ENCODE measurements around the gene LARGE2.

GRCh38 chr11:45935349-45936064 is 13.1 kb downstream of the LARGE2 start:
- no peak for TF ChIP-seq SUZ12 (IDR thresholded peaks at IDR 0.05; ENCODE audit: unreplicated experiment)
- no peak for TF ChIP-seq ASH2L (IDR thresholded peaks at IDR 0.05; ENCODE audit: borderline replicate concordance, low read depth)
- TF ChIP-seq, protein P1, sequence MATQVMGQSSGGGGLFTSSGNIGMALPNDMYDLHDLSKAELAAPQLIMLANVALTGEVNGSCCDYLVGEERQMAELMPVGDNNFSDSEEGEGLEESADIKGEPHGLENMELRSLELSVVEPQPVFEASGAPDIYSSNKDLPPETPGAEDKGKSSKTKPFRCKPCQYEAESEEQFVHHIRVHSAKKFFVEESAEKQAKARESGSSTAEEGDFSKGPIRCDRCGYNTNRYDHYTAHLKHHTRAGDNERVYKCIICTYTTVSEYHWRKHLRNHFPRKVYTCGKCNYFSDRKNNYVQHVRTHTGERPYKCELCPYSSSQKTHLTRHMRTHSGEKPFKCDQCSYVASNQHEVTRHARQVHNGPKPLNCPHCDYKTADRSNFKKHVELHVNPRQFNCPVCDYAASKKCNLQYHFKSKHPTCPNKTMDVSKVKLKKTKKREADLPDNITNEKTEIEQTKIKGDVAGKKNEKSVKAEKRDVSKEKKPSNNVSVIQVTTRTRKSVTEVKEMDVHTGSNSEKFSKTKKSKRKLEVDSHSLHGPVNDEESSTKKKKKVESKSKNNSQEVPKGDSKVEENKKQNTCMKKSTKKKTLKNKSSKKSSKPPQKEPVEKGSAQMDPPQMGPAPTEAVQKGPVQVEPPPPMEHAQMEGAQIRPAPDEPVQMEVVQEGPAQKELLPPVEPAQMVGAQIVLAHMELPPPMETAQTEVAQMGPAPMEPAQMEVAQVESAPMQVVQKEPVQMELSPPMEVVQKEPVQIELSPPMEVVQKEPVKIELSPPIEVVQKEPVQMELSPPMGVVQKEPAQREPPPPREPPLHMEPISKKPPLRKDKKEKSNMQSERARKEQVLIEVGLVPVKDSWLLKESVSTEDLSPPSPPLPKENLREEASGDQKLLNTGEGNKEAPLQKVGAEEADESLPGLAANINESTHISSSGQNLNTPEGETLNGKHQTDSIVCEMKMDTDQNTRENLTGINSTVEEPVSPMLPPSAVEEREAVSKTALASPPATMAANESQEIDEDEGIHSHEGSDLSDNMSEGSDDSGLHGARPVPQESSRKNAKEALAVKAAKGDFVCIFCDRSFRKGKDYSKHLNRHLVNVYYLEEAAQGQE (IDR thresholded peaks at IDR 0.05; ENCODE audit: low read depth, low read length) = no peak
- no peak for TF ChIP-seq POLR2AphosphoS5 (IDR thresholded peaks at IDR 0.05; ENCODE audit: low read length)
- TF ChIP-seq CEBPB (IDR thresholded peaks at IDR 0.05; ENCODE audit: borderline replicate concordance in 1 of 2, low read depth in 2 of 2, low read length in 2 of 2) = no peak
- TF ChIP-seq CTCF (IDR thresholded peaks at IDR 0.05 in 2 of 3, conservative IDR thresholded peaks at IDR 0.05 in 1 of 3; ENCODE audit: control insufficient read depth in 2 of 3, extremely low read depth in 1 of 3, insufficient read depth in 1 of 3, low read depth in 3 of 3, low read length in 3 of 3) = no peak
- no peak for TF ChIP-seq BHLHE40 (IDR thresholded peaks at IDR 0.05; ENCODE audit: borderline replicate concordance in 1 of 2, low read depth in 2 of 2, low read length in 1 of 2)
- no peak for TF ChIP-seq NFYB (IDR thresholded peaks at IDR 0.05; ENCODE audit: insufficient read depth, low read depth, low read length)
- TF ChIP-seq GABPA (IDR thresholded peaks at IDR 0.05; ENCODE audit: low read depth) = no peak
- no peak for TF ChIP-seq STAT3 (IDR thresholded peaks at IDR 0.05; ENCODE audit: low read depth, low read length)
- TF ChIP-seq E2F4 (IDR thresholded peaks at IDR 0.05; ENCODE audit: low read depth, low read length) = no peak
- TF ChIP-seq, protein P2, sequence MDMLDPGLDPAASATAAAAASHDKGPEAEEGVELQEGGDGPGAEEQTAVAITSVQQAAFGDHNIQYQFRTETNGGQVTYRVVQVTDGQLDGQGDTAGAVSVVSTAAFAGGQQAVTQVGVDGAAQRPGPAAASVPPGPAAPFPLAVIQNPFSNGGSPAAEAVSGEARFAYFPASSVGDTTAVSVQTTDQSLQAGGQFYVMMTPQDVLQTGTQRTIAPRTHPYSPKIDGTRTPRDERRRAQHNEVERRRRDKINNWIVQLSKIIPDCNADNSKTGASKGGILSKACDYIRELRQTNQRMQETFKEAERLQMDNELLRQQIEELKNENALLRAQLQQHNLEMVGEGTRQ (IDR thresholded peaks at IDR 0.05; ENCODE audit: borderline replicate concordance, low read depth, low read length) = no peak
- TF ChIP-seq JUND (IDR thresholded peaks at IDR 0.05; ENCODE audit: low read depth, low read length) = no peak

All from GM12878 (cell line).